Calu3 (cell line): ENCODE data around the gene ANKMY2. TPM values are rescaled to one million over a fixed set of nuclear protein-coding genes. Genes with fewer than 3 reads are reported as not detected.
A peak's percentile ranks its signal among the peaks of the same experiment; 100 is the strongest.

ENCODE experiments used
- BruUV-seq: library from RNA; stranded (reverse); fragments of 400-500 nt; replicated peaks from 2 replicates; lab custom pipeline; 2021; lab: Mats Ljungman, UMichigan
- CTCF ChIA-PET: fragments of 300-600 bp; sonication (Branson Sonifier 250); formaldehyde crosslinking; loops from one replicate; lab custom pipeline; 2022; ENCODE audit warnings: antibody characterized with exemption; lab: Charles Lee
- DNase-seq: peaks from one replicate; pipeline ENCODE4 v3.0.0; 2022
- H3K27ac Mint-ChIP-seq: one replicate; pipeline ENCODE4 v1.8.0; 2022; ENCODE audit warnings: mixed read lengths; ENCODE audit not compliant: unreplicated experiment
- H3K27me3 Mint-ChIP-seq: one replicate; pipeline ENCODE4 v1.8.0; 2022; ENCODE audit warnings: mixed read lengths; ENCODE audit not compliant: unreplicated experiment
- H3K36me3 Mint-ChIP-seq: one replicate; pipeline ENCODE4 v1.8.0; 2022; ENCODE audit warnings: mild to moderate bottlenecking, moderate library complexity, mixed read lengths; ENCODE audit not compliant: insufficient read depth, unreplicated experiment
- H3K4me1 Mint-ChIP-seq: one replicate; pipeline ENCODE4 v1.8.0; 2022; ENCODE audit warnings: mild to moderate bottlenecking, low read depth, mixed read lengths; ENCODE audit not compliant: unreplicated experiment
- H3K4me3 Mint-ChIP-seq: one replicate; pipeline ENCODE4 v1.8.0; 2022; ENCODE audit warnings: mild to moderate bottlenecking, low read depth, moderate library complexity, mixed read lengths; ENCODE audit not compliant: unreplicated experiment
- H3K9me3 Mint-ChIP-seq: one replicate; pipeline ENCODE4 v1.8.0; 2022; ENCODE audit warnings: low read depth, mixed read lengths; ENCODE audit not compliant: unreplicated experiment
- CTCF ChIP-seq: fragments of 200-600 bp; IDR thresholded peaks from one replicate; pipeline ENCODE4 v1.8.0; 2022; ENCODE audit warnings: antibody characterized with exemption; ENCODE audit not compliant: unreplicated experiment
- intact Hi-C: fragments of 100-400 bp; cut with micrococcal nuclease; formaldehyde crosslinking; loops from one replicate; pipeline ENCODE4 v1.10.0; 2022; ENCODE audit not compliant: unreplicated experiment
- total RNA-seq: library from RNA; stranded (reverse); gene quantifications from 2 replicates; pipeline ENCODE4 v1.2.3, GENCODE V29; 2022

The ANKMY2 gene
- total RNA-seq, 1 experiment from 2014 or later = 29.9 TPM

- no peaks in the 10 kb centered on the region for H3K27me3 Mint-ChIP-seq
- H3K4me1 Mint-ChIP-seq = peaks cover 48% of the 10 kb centered on the region
- no peak for DNase-seq
- TF ChIP-seq CTCF = no peak
- CTCF ChIA-PET = interaction anchor here (0.7 kb wide), 1 partner anchor 180 kb away, joined by 5 read pairs; no protein-coding TSS in a partner anchor
- no peak overlapping the region for H3K27ac Mint-ChIP-seq
- no peaks in the 10 kb centered on the region for H3K9me3 Mint-ChIP-seq
- no peak overlapping the region for H3K4me3 Mint-ChIP-seq
- intact Hi-C loops = no loop called here
- H3K36me3 Mint-ChIP-seq = peaks cover 9% of the 10 kb centered on the region
- no TSS peak for BruUV-seq
Measured at GRCh38 chr7:16594061-16594460, 51.5 kb downstream of the ANKMY2 start.

GRCh38 chr7:16592395-16592794 lies 53.2 kb downstream of the ANKMY2 start:
- H3K27me3 Mint-ChIP-seq = no peaks in the 10 kb centered on the region
- no peak overlapping the region for H3K4me3 Mint-ChIP-seq
- H3K4me1 Mint-ChIP-seq = peaks cover 36% of the 10 kb centered on the region
- no peak for TF ChIP-seq CTCF
- no peaks in the 10 kb centered on the region for H3K36me3 Mint-ChIP-seq
- BruUV-seq = no TSS peak
- no peak overlapping the region for H3K27ac Mint-ChIP-seq
- intact Hi-C loops = no loop called here
- CTCF ChIA-PET = no interaction called here
- no peaks in the 10 kb centered on the region for H3K9me3 Mint-ChIP-seq
- DNase-seq = no peak

GRCh38 chr7:16590424-16590823 lies 55.1 kb downstream of the ANKMY2 start:
- Mint-ChIP-seq H3K27me3 (no peaks in the 10 kb centered on the region), H3K4me3 (no peak overlapping the region), H3K4me1 (peaks cover 36% of the 10 kb centered on the region), H3K27ac (peak overlapping the region; percentile 4), H3K9me3 (peaks cover 3% of the 10 kb centered on the region), H3K36me3 (no peaks in the 10 kb centered on the region)
- DNase-seq = peak; percentile 50
- CTCF ChIA-PET = interaction anchor here (0.7 kb wide), 2 partner anchors 289 to 662 kb away, joined by 3 read pairs; no protein-coding TSS in a partner anchor
- intact Hi-C loops = no loop called here
- no TSS peak for BruUV-seq
- no peak for TF ChIP-seq CTCF

- peaks cover 36% of the 10 kb centered on the region for H3K4me1 Mint-ChIP-seq
- TF ChIP-seq CTCF = no peak
- H3K27ac Mint-ChIP-seq = no peak overlapping the region
- no peak overlapping the region for H3K4me3 Mint-ChIP-seq
- no peak for DNase-seq
- no peaks in the 10 kb centered on the region for H3K36me3 Mint-ChIP-seq
- CTCF ChIA-PET = interaction anchor here (0.7 kb wide), 2 partner anchors 126 to 288 kb away, joined by 3 read pairs; no protein-coding TSS in a partner anchor
- no peaks in the 10 kb centered on the region for H3K27me3 Mint-ChIP-seq
- intact Hi-C loops = no loop called here
- BruUV-seq = no TSS peak
- H3K9me3 Mint-ChIP-seq = peaks cover 3% of the 10 kb centered on the region
Measured at GRCh38 chr7:16589881-16590280, 55.7 kb downstream of the ANKMY2 start.
